ENCODE data around the gene RTRAF. TPM values are rescaled to one million over a fixed set of nuclear protein-coding genes. Genes with fewer than 3 reads are reported as not detected.

The RTRAF gene
- polyA plus RNA-seq, 1 of the 3 experiments (the other 2 are of a cell fraction), result 43.6 TPM

DNA sequence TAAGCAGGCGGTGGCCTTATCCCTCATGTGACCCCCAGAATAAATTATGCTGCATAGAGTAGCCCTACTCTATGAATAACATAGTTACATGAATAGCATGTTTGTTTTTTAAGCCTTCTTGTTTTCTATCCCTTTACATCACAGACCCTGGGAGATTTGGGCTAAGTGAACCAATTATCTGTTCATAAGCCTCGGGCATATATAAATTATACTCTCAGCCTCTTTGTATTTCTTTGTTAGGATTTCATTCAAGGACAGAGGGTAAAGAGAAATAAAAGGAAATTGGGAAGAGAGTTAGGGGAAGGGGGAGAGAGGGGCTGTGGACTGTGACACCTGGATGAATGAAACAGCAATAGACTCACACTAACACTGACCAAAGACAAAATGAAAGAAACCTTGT is 35.3 kb upstream of the RTRAF start:
- CTCF ChIA-PET, result interaction anchor here (1.1 to 2.4 kb wide), 3 partner anchors 20 to 177 kb away, joined by 3 to 7 read pairs (median 4); no protein-coding TSS in a partner anchor
- no peak overlapping the region for H3K4me2 ChIP-seq
- H3K9me2 ChIP-seq, result no peaks in the 10 kb centered on the region
- no peak for DNase-seq
- no peak overlapping the region for H3K27ac ChIP-seq (ENCODE audit: low read depth in 2 of 2, low read length in 1 of 2)
- POLR2A ChIA-PET, result interaction anchor here (0.6 kb wide), 1 partner anchor 357 kb away, joined by 3 read pairs; no protein-coding TSS in a partner anchor
- no peaks in the 10 kb centered on the region for H3F3A ChIP-seq (replicated peaks; ENCODE audit: insufficient read depth)
- no peaks in the 10 kb centered on the region for H3K27me3 ChIP-seq (ENCODE audit: insufficient read depth)
- H3K4me3 ChIP-seq (ENCODE audit: low read depth in 2 of 2, low read length in 1 of 2), result no peak overlapping the region
- no peaks in the 10 kb centered on the region for H4K20me1 ChIP-seq (ENCODE audit: insufficient read depth)
- no peak overlapping the region for H2AFZ ChIP-seq (ENCODE audit: low read depth)
- H3K9me3 ChIP-seq, result peaks cover 12% of the 10 kb centered on the region; the same call in 1 of the 2 replicates
- 76% methylated on average over 2 of the region's 2 CpGs for WGBS (ENCODE audit: low lambda C conversion rate)
- no peaks in the 10 kb centered on the region for H3K4me1 ChIP-seq (ENCODE audit: control insufficient read depth in 1 of 2, insufficient read depth in 2 of 2, low read depth in 1 of 2, low read length in 1 of 2)
- H3K36me3 ChIP-seq (replicated peaks in 1 of 2; ENCODE audit: control insufficient read depth in 1 of 2, insufficient read depth in 2 of 2, low read length in 1 of 2), result peaks cover 27 to 44% of the 10 kb centered on the region in 2 experiments
- TF ChIP-seq, protein P1, sequence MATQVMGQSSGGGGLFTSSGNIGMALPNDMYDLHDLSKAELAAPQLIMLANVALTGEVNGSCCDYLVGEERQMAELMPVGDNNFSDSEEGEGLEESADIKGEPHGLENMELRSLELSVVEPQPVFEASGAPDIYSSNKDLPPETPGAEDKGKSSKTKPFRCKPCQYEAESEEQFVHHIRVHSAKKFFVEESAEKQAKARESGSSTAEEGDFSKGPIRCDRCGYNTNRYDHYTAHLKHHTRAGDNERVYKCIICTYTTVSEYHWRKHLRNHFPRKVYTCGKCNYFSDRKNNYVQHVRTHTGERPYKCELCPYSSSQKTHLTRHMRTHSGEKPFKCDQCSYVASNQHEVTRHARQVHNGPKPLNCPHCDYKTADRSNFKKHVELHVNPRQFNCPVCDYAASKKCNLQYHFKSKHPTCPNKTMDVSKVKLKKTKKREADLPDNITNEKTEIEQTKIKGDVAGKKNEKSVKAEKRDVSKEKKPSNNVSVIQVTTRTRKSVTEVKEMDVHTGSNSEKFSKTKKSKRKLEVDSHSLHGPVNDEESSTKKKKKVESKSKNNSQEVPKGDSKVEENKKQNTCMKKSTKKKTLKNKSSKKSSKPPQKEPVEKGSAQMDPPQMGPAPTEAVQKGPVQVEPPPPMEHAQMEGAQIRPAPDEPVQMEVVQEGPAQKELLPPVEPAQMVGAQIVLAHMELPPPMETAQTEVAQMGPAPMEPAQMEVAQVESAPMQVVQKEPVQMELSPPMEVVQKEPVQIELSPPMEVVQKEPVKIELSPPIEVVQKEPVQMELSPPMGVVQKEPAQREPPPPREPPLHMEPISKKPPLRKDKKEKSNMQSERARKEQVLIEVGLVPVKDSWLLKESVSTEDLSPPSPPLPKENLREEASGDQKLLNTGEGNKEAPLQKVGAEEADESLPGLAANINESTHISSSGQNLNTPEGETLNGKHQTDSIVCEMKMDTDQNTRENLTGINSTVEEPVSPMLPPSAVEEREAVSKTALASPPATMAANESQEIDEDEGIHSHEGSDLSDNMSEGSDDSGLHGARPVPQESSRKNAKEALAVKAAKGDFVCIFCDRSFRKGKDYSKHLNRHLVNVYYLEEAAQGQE (IDR thresholded peaks at IDR 0.05; ENCODE audit: low read depth, low read length), result no peak
- H3K79me2 ChIP-seq (ENCODE audit: insufficient read depth), result no peaks in the 10 kb centered on the region
- no peak overlapping the region for H3K9ac ChIP-seq

DNA sequence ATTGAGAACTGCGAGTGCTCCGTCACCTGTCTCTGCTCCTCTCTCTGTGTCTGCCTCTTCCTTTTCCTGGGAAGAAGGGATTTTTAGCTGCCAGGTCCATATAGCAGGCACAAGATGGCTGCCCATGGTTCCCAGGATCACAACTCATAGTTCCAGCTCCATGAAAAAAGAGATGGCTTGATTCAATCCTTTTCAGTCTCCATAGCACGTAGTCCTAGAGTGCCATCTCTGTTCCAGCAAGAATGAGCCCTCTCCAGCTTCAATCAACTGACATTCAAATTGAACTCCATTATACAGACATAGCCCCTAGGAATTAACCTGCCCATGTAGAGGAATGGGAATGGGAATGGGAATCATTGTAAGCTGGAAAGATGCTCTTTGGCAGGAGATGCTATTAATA is 34.7 kb upstream of the RTRAF start:
- peaks cover 30 to 47% of the 10 kb centered on the region in 2 experiments for H3K36me3 ChIP-seq (replicated peaks in 1 of 2; ENCODE audit: control insufficient read depth in 1 of 2, insufficient read depth in 2 of 2, low read length in 1 of 2)
- H3K9me3 ChIP-seq, result peaks cover 12% of the 10 kb centered on the region; the same call in 1 of the 2 replicates
- TF ChIP-seq, protein P2, sequence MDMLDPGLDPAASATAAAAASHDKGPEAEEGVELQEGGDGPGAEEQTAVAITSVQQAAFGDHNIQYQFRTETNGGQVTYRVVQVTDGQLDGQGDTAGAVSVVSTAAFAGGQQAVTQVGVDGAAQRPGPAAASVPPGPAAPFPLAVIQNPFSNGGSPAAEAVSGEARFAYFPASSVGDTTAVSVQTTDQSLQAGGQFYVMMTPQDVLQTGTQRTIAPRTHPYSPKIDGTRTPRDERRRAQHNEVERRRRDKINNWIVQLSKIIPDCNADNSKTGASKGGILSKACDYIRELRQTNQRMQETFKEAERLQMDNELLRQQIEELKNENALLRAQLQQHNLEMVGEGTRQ (IDR thresholded peaks at IDR 0.05; ENCODE audit: borderline replicate concordance, low read depth, low read length), result no peak
- TF ChIP-seq, protein P3, sequence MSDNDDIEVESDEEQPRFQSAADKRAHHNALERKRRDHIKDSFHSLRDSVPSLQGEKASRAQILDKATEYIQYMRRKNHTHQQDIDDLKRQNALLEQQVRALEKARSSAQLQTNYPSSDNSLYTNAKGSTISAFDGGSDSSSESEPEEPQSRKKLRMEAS (IDR thresholded peaks at IDR 0.05; ENCODE audit: low read depth), result no peak
- TF ChIP-seq YY1 (IDR thresholded peaks at IDR 0.05; ENCODE audit: low read depth) (no peak), TEAD4 (IDR thresholded peaks at IDR 0.05; ENCODE audit: borderline replicate concordance, insufficient read depth) (no peak), FOXJ3 (CRISPR knock-in tag; IDR thresholded peaks at IDR 0.05) (no peak), SMC3 (IDR thresholded peaks at IDR 0.05; ENCODE audit: low read depth, low read length) (no peak), EZH2phosphoT487 (IDR thresholded peaks at IDR 0.05; ENCODE audit: borderline replicate concordance, low read depth) (no peak), RAD21 (IDR thresholded peaks at IDR 0.05; ENCODE audit: low read length) (peak; percentile 16; the same call in 1 of the 2 replicates)
- no peak overlapping the region for H3K9ac ChIP-seq
- POLR2A ChIA-PET, result interaction anchor here (0.6 kb wide), 1 partner anchor 357 kb away, joined by 3 read pairs; no protein-coding TSS in a partner anchor
- 97% methylated on average over 3 of the region's 3 CpGs for WGBS (ENCODE audit: low lambda C conversion rate)
- H4K20me1 ChIP-seq (ENCODE audit: insufficient read depth), result no peaks in the 10 kb centered on the region
- H3K79me2 ChIP-seq (ENCODE audit: insufficient read depth), result no peaks in the 10 kb centered on the region
- H3K4me2 ChIP-seq, result no peak overlapping the region
- H3F3A ChIP-seq (replicated peaks; ENCODE audit: insufficient read depth), result no peaks in the 10 kb centered on the region
- DNase-seq, result no peak
- CTCF ChIA-PET, result interaction anchor here (0.8 to 2.4 kb wide), 4 partner anchors 19 to 179 kb away, joined by 3 to 7 read pairs (median 4); no protein-coding TSS in a partner anchor
- no peaks in the 10 kb centered on the region for H3K27me3 ChIP-seq (ENCODE audit: insufficient read depth)
- H3K4me1 ChIP-seq (ENCODE audit: control insufficient read depth in 1 of 2, insufficient read depth in 2 of 2, low read depth in 1 of 2, low read length in 1 of 2), result no peaks in the 10 kb centered on the region
- no peak overlapping the region; a peak in 1 of 4 replicates for H3K27ac ChIP-seq (ENCODE audit: low read depth in 2 of 2, low read length in 1 of 2)
- no peak overlapping the region for H2AFZ ChIP-seq (ENCODE audit: low read depth)
- no peaks in the 10 kb centered on the region for H3K9me2 ChIP-seq
- no peak overlapping the region for H3K4me3 ChIP-seq (ENCODE audit: low read depth in 2 of 2, low read length in 1 of 2)

Data from SK-N-SH (cell line).